GM18861 (cell line): ENCODE results near the gene FAM81B.

Source experiments
- ATAC-seq: cut with Tn5 transposase; IDR thresholded peaks from one replicate; pipeline ENCODE4 v1.9.1; 2021; ENCODE audit not compliant: unreplicated experiment

Gene FAM81B

DNA sequence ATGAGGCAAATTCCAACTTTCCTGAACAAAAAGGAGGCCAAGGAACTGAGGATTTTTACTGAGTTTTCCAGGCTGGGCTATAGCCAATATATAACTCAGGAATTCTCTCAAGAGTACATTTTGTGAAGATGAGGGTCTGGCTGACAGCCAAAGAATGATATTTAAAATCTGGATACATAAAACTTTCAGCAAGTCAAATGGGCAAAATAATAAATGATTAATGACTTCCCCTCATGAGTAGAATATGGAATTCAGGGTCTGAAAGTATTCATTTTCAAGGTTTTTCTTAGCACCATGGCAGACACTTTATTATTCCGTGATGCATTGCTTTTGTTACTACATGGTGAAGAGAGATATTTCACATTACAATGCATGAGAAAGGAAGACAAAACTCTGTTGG lies 7.8 kb downstream of the FAM81B start:
- ATAC-seq = no peak

DNA sequence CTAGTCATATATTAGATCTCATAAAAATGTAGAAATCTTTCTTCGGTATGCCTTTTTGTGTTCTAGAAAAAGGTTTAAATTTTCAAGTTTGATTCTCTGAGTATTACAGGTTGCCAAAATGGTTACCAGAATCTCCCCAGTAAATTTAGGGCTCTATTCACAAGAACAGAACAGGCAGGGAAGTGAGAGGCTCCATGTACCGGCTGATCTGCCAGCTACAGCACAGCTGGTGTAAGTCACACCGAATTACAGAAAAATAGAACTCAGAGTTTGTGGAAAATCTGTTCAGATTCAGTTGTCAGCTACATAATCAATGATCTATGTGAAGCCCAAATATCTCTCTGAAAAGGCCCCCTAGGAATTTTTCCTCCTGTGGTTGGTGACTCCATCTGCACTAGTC lies 10.5 kb downstream of the FAM81B start:
- no peak for ATAC-seq

- no peak for ATAC-seq
Observed at GRCh38 chr5:95403996-95404395, 12.8 kb downstream of the FAM81B start.

DNA sequence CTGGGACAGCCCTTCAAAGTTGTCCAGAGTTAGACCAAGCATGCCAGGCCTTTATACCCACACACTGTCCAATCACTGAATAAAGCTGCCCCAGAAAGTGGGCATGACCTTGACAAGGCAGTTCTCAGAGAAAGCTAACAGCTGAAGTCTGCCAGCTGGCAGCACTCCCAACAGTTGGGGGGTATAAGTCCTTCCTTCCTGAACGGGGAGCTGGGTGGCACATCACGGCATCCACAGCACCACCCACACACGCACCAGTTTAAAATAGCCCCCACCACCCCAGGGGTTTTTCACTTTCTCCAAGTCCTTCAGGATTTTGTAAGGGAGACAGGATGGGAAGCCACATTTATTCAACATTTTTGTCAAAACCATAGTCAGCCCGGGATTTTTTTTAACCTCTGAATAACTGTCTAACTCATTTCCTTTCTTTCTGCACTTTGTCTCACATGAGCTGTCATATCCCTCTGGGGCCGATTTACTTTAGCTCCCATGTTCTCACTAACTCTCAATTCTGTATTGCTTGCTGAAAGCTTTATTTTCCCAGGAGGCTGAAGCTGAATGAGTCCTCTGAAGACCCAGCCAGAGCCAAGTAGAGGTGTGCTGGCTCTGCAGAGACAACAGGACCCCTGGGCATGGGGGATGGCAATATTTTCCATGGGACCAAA lies 15.4 kb downstream of the FAM81B start:
- ATAC-seq = no peak

- ATAC-seq = no peak
Observed at GRCh38 chr5:95410279-95410678, 19.1 kb downstream of the FAM81B start.

- no peak for ATAC-seq
Observed at GRCh38 chr5:95411474-95411873, 20.3 kb downstream of the FAM81B start.

- ATAC-seq = no peak
Observed at GRCh38 chr5:95414451-95414850, 23.3 kb downstream of the FAM81B start.

- no peak for ATAC-seq
Observed at GRCh38 chr5:95417971-95418370, 26.8 kb downstream of the FAM81B start.

- no peak for ATAC-seq
Observed at GRCh38 chr5:95422838-95423237, 31.7 kb downstream of the FAM81B start.

GRCh38 chr5:95424016-95424415 lies 32.9 kb downstream of the FAM81B start:
- peak; percentile 54 for ATAC-seq

DNA sequence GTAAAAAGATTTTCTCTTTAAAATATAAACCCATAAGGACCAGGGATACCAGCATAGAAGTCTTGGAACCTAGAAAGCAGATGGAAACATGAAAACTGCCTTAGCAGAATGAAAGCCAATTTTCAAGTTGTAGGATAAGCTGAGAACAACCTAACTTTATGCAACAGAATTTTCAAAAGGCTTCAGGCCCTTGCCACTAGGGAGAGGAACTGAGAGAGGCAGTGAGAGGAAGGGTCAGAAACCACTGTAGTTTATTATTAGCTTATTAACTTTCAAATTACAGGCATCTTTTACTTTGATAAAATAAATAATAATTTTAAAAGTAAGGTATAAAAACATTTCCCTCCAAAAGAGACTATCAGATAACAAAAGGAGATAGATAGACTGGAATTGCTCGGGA lies 33.4 kb downstream of the FAM81B start:
- peak; percentile 64 for ATAC-seq

DNA sequence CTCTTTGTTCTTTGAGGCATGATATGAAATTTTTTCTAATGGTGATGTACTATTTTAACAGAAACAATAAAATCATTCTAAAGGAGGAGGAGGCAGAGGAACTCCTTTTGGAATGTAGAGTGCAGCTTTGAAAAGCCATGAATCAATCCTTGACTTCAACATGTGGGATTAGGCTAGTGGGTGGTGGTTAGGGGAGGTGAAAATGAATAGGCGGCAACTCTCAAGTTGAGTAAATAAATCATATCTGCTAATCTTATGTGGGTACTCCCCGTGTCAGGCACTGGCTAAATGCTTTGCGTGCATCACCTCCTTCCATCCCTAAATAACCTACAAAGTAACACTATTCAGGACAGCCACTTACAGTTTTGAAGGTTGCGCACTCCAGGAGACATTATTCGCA lies 35.1 kb downstream of the FAM81B start:
- no peak for ATAC-seq

DNA sequence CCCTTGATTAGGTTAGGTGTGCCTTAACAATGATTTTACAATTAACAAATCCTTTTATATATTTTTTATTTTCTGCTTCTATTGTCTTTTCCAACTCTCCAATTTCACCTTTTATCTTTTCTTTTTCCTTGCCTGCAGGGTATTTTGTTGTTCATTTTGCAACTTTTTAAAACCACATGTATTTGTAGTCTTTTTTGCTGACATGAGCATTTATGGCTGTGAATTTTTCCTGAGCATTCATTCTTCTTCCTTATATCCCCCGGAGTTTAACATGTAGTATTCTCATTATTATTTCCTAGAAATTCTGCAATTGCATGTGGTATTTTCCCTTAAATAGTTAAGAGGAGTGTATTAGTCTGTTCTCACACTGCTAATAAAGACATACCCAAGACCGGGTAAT lies 41.6 kb downstream of the FAM81B start:
- ATAC-seq = no peak

DNA sequence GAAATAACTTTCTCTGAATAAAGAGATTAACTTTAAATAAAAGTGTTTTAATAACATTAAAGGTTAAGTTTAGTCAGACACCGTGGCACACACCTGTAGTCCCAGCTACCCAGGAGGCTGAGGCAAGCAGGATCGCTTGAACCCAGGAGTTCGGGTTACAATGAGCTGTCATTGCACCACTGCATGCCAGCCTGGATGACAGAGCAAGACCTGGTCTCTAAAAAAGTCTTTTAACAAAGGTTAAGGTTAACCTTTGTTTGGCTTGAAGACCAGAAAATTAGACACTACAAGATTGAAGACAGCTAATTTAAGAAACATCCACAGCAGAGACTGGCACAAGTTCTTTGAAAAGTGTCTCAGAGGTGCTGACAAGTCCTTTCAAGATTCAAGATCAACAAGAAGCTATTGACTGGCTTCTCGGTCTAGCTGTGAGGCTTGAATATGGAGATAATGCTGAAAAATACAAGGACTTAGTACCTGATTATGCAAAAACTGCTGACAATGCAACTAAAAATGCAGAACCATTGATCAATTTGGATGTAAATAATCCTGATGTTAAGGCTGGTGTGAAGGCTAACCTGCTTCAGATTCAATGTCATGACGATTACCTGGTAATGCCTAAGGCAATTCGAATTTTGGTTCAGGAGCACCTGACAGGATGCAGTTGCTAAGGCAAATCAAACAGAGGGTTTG lies 48.8 kb downstream of the FAM81B start:
- ATAC-seq = no peak

DNA sequence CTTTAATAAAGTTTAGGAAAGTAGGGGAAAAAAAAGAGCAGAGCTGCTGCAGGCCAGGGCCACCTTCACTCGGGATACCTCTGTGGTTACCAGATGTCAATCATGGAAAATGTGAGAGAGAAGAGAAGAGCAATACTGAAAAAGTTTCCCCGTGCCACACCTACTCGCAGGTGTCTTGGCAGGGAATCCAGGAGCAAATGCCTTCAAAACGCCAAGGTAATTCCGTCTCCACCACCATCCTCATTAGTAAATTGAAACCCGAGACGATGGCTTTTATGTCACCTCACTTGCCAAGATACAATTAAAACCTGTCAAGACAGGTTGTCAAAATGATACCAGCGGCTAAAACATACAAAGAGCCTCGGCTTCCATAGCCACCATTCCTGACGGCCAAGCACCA lies 49.7 kb downstream of the FAM81B start:
- no peak for ATAC-seq

GRCh38 chr5:95441636-95442035 lies 50.5 kb downstream of the FAM81B start:
- no peak for ATAC-seq

GRCh38 chr5:95445442-95445841 lies 54.3 kb downstream of the FAM81B start:
- ATAC-seq = no peak

DNA sequence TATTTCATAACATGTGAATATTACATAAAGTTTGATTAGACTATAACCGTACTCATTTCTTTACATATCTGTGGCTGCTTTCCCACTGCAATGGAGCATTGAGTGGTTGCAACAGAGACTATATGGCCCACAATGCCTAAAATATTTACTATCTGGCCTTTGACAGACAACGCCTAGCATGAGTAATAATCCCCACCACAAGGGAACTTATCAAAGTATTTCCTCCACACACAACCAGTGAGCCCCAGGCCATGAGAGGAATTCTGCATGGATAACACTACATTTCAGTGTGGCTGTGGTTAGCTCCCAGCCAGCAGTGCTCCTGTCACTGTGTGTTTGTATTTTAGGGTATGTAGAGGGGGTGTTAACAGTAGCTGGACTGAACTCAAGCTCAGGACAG lies 54.8 kb downstream of the FAM81B start:
- no peak for ATAC-seq

- peak; percentile 53 for ATAC-seq
Observed at GRCh38 chr5:95446560-95447221, 55.5 kb downstream of the FAM81B start.

- no peak for ATAC-seq
Observed at GRCh38 chr5:95447961-95448360, 56.8 kb downstream of the FAM81B start.

- no peak for ATAC-seq
Observed at GRCh38 chr5:95448789-95449188, 57.6 kb downstream of the FAM81B start.

DNA sequence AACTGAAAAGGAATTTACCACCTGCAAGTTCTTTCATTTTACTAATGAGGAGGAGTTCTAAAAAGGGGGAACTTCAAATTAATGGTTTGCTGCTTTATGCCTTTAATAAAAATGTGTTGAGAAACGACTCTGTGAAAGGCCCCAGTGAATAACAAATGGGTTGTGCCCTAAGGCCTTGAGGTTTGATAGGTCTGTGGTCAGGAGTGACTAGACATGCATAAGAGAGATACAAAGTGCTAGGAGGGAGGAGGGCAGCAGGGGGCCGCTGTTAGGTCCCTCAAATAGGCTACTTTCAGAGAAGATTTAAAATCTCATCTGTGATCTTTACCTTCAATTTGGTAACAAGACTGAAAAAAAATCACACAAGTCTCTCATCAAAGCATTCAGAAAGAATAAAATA lies 58.3 kb downstream of the FAM81B start:
- ATAC-seq = no peak
